Mucosa of descending colon (tissue), 3 donors: Measurements from ENCODE around the gene ATIC. TPM values are rescaled to one million over a fixed set of nuclear protein-coding genes. Genes with fewer than 3 reads are reported as not detected.
"Not testable (repeated sequence)": the region's sequence is repeated elsewhere in the genome, so short reads cannot be mapped to it uniquely, and the experiment has no call there.

Experiments
- ATAC-seq: fragments of 200-7000 bp; cut with Tn5 transposase; one replicate; pipeline ENCODE4 v1.9.1; 2020; ENCODE audit warnings: mild to moderate bottlenecking, moderate library complexity
- DNase-seq, 3 donors: peaks; one replicate each; pipeline ENCODE4 v3.0.0-alpha.2; 2020
- H3K36me3 ChIP-seq: fragments of 200-600 bp; one replicate; pipeline ENCODE4 v1.8.0; 2021; ENCODE audit warnings: low read depth, mild to moderate bottlenecking
- H3K4me1 ChIP-seq: fragments of 200-600 bp; one replicate; pipeline ENCODE4 v1.8.0; 2021; ENCODE audit warnings: low read depth, mild to moderate bottlenecking
- H3K4me3 ChIP-seq: fragments of 200-600 bp; one replicate; pipeline ENCODE4 v1.8.0; 2021; ENCODE audit warnings: mild to moderate bottlenecking
- H3K9me3 ChIP-seq: fragments of 200-600 bp; one replicate; pipeline ENCODE4 v1.8.0; 2021; ENCODE audit warnings: mild to moderate bottlenecking
- CTCF ChIP-seq: fragments of 200-600 bp; IDR thresholded peaks from one replicate; pipeline ENCODE4 v1.8.0; 2022; ENCODE audit warnings: antibody characterized with exemption, mild to moderate bottlenecking
- intact Hi-C, 2 donors: fragments of 100-400 bp; cut with DNase I in 1 of 2; cut with micrococcal nuclease in 1 of 2; formaldehyde crosslinking; loops; one replicate each; pipeline versions ENCODE4 v1.11.0 to v1.11.1; 2022; cut with DNase I, micrococcal nuclease
- total RNA-seq, 3 donors: library from RNA; stranded (reverse); fragmentation: NEBNext Ultra II Directional in 2 of 3; extraction: Animal tissue kit (Norgen Biotek cat#: 25700) in 2 of 3; gene quantifications; one replicate each; pipeline versions ENCODE4 v1.2.1 to v1.2.4, GENCODE V29; 2021 to 2023
- donor health status: DM: no; HTN: no; CAD: no; lungs with moderate emphysema.
- donor health status: DM: no; HTN: no; CAD: no.
- donor health status: DM: no; HTN: yes; CAD: no.

The ATIC gene
- total RNA-seq, 3 donors from 2014 or later, result 73.8 to 91.2 (median 76.6) TPM

GRCh38 chr2:215293879-215294278 is 18.0 kb upstream of the ATIC start:
- intact Hi-C loops, result no loop called here
- no peak for DNase-seq
- TF ChIP-seq CTCF, result no peak
- Histone ChIP-seq H3K36me3 (no peaks in the 10 kb centered on the region), H3K9me3 (no peaks in the 10 kb centered on the region), H3K4me1 (no peaks in the 10 kb centered on the region), H3K4me3 (no peak overlapping the region)
- ATAC-seq, result no peak

GRCh38 chr2:215299337-215299859 is 12.5 kb upstream of the ATIC start:
- H3K36me3 ChIP-seq, result no peaks in the 10 kb centered on the region
- H3K4me1 ChIP-seq, result no peaks in the 10 kb centered on the region
- no peak for TF ChIP-seq CTCF
- ATAC-seq (no peak), DNase-seq (no peak)
- intact Hi-C loops, result no loop called here
- H3K4me3 ChIP-seq, result no peak overlapping the region
- no peaks in the 10 kb centered on the region for H3K9me3 ChIP-seq

- intact Hi-C loops, result no loop called here
- no peaks in the 10 kb centered on the region for H3K36me3 ChIP-seq
- no peak overlapping the region for H3K4me3 ChIP-seq
- no peaks in the 10 kb centered on the region for H3K9me3 ChIP-seq
- no peak for TF ChIP-seq CTCF
- DNase-seq, result no peak
- no peak for ATAC-seq
- no peaks in the 10 kb centered on the region for H3K4me1 ChIP-seq
Observed at GRCh38 chr2:215301994-215302393, 9.9 kb upstream of the ATIC start.

- peak; percentile 1 for ATAC-seq
Observed at GRCh38 chr2:215311259-215311624, 617 bp upstream of the ATIC start.

GRCh38 chr2:215313255-215313613 is 1.4 kb downstream of the ATIC start:
- ATAC-seq, result no peak
- Histone ChIP-seq H3K36me3 (no peaks in the 10 kb centered on the region), H3K9me3 (no peaks in the 10 kb centered on the region), H3K4me3 (no peak overlapping the region), H3K4me1 (no peaks in the 10 kb centered on the region)
- TF ChIP-seq CTCF, result no peak
- no peak for DNase-seq
- intact Hi-C loops, result no loop called here

More at GRCh38 chr2:215311259-215311624, 617 bp upstream of the ATIC start:
- DNase-seq, result peak in 2 of 3 donors; percentile 31 to 48
- H3K4me1 ChIP-seq, H3K9me3 ChIP-seq, H3K36me3 ChIP-seq, intact Hi-C loops: not testable (repeated sequence)
- peak overlapping the region; percentile 59 for H3K4me3 ChIP-seq

- DNase-seq, result no peak
- TF ChIP-seq CTCF, result no peak
- intact Hi-C loops, result no loop called here
- H3K4me1 ChIP-seq, result no peaks in the 10 kb centered on the region
- H3K9me3 ChIP-seq, result no peaks in the 10 kb centered on the region
- ATAC-seq, result no peak
- no peak overlapping the region for H3K4me3 ChIP-seq
- H3K36me3 ChIP-seq, result no peaks in the 10 kb centered on the region
Observed at GRCh38 chr2:215314896-215315295, 3.0 kb downstream of the ATIC start.
